Right renal cortex interstitium (tissue), 3 donors: Measurements from ENCODE around the gene KCNH1. TPM values are rescaled to one million over a fixed set of nuclear protein-coding genes. Genes with fewer than 3 reads are reported as not detected.
"Not testable (repeated sequence)": the region's sequence is repeated elsewhere in the genome, so short reads cannot be mapped to it uniquely, and the experiment has no call there.

Source experiments
- DNase-seq, 3 donors: peaks; one replicate each; pipeline ENCODE4 v3.0.0-alpha.2; 2013; ENCODE audit warnings: low read depth in 3 of 3, low spot score in 2 of 3
- polyA plus RNA-seq, 3 donors: library from polyadenylated mRNA; unstranded; fragments of 120-200 nt; gene quantifications; one replicate each; pipeline ENCODE4 v1.2.1, GENCODE V29; 2013; ENCODE audit not compliant: insufficient read length in 3 of 3

The KCNH1 gene
- polyA plus RNA-seq, 3 donors, result 0.16 to 0.39 (median 0.31) TPM

GRCh38 chr1:210662291-210663050, 471.5 kb downstream of the KCNH1 start:
- DNase-seq, result peak in 1 of 3 donors; percentile 3

- DNase-seq, result not testable (repeated sequence)
These were observed 472.4 kb downstream of the KCNH1 start for GRCh38 chr1:210661520-210661919.

- no peak for DNase-seq
These were observed 476.1 kb downstream of the KCNH1 start for GRCh38 chr1:210657806-210658205.

- DNase-seq, result no peak
These were observed 478.4 kb downstream of the KCNH1 start for GRCh38 chr1:210655511-210655910.

GRCh38 chr1:210654176-210654981, 479.6 kb downstream of the KCNH1 start:
- DNase-seq, result no peak

GRCh38 chr1:210653771-210654170, 480.2 kb downstream of the KCNH1 start:
- DNase-seq, result no peak

- DNase-seq, result no peak
These were observed 481.5 kb downstream of the KCNH1 start for GRCh38 chr1:210652329-210652954.

GRCh38 chr1:210650403-210650802, 483.5 kb downstream of the KCNH1 start:
- DNase-seq, result no peak

- DNase-seq, result no peak
These were observed 485.2 kb downstream of the KCNH1 start for GRCh38 chr1:210648588-210649269.

GRCh38 chr1:210647406-210648333, 486.3 kb downstream of the KCNH1 start:
- DNase-seq, result no peak

GRCh38 chr1:210646258-210646616, 487.7 kb downstream of the KCNH1 start:
- no peak for DNase-seq

- no peak for DNase-seq
These were observed 488.2 kb downstream of the KCNH1 start for GRCh38 chr1:210645582-210646257.

GRCh38 chr1:210641582-210641981, 492.4 kb downstream of the KCNH1 start:
- no peak for DNase-seq

- no peak for DNase-seq
These were observed 498.8 kb downstream of the KCNH1 start for GRCh38 chr1:210635108-210635507.

- DNase-seq, result no peak
These were observed 500.3 kb downstream of the KCNH1 start for GRCh38 chr1:210633636-210634035.

GRCh38 chr1:210633140-210633539, 500.8 kb downstream of the KCNH1 start:
- DNase-seq, result no peak

- DNase-seq, result no peak
These were observed 502.5 kb downstream of the KCNH1 start for GRCh38 chr1:210631399-210631798.

- DNase-seq, result no peak
These were observed 504.7 kb downstream of the KCNH1 start for GRCh38 chr1:210629276-210629675.

GRCh38 chr1:210627755-210628154, 506.2 kb downstream of the KCNH1 start:
- DNase-seq, result no peak
